ENCODE measurements around the gene UBXN1. TPM values are rescaled to one million over a fixed set of nuclear protein-coding genes. Genes with fewer than 3 reads are reported as not detected.
"Not testable (repeated sequence)": the region's sequence is repeated elsewhere in the genome, so short reads cannot be mapped to it uniquely, and the experiment has no call there.

The UBXN1 gene
- total RNA-seq, 1 donor from 2014 or later = 81.6 TPM

GRCh38 chr11:62665075-62665598 lies 13.7 kb downstream of the UBXN1 start, which contains the start of the genes C11orf98 and CSKMT:
Gene C11orf98 (minus strand): TSS chr11:62665210. CDS start chr11:62665169, 41 bp downstream.
Gene CSKMT (plus strand): TSS chr11:62665312. CDS start chr11:62665880, 568 bp downstream.
- Mint-ChIP-seq H3K36me3 (ENCODE audit: low read depth) (peaks cover 7% of the 10 kb centered on the region), H3K9me3 (ENCODE audit: low read depth) (no peaks in the 10 kb centered on the region), H3K27me3 (ENCODE audit: low read depth) (no peaks in the 10 kb centered on the region), H3K4me3 (ENCODE audit: unreplicated experiment) (peak within 1 kb of the TSS; percentile 94), H3K27ac (ENCODE audit: unreplicated experiment) (peak within 1 kb of the TSS; percentile 93), H3K4me1 (ENCODE audit: low read depth) (peaks cover 31% of the 10 kb centered on the region)
- TF ChIP-seq CTCF (IDR thresholded peaks at IDR 0.05) = no peak
- peak; percentile 98 for DNase-seq (ENCODE audit: low spot score)

- TF ChIP-seq CTCF (IDR thresholded peaks at IDR 0.05) = no peak
- no peak for DNase-seq (ENCODE audit: low spot score)
- H3K4me1 Mint-ChIP-seq (ENCODE audit: low read depth) = peaks cover 26% of the 10 kb centered on the region
- peaks cover 7% of the 10 kb centered on the region for H3K36me3 Mint-ChIP-seq (ENCODE audit: low read depth)
- H3K9me3 Mint-ChIP-seq (ENCODE audit: low read depth) = no peaks in the 10 kb centered on the region
- no peaks in the 10 kb centered on the region for H3K27me3 Mint-ChIP-seq (ENCODE audit: low read depth)
- H3K4me3 Mint-ChIP-seq (ENCODE audit: unreplicated experiment) = peak overlapping the region; percentile 94
- peak overlapping the region; percentile 93 for H3K27ac Mint-ChIP-seq (ENCODE audit: unreplicated experiment)
Observed at GRCh38 chr11:62664405-62665074, 14.3 kb downstream of the UBXN1 start.

GRCh38 chr11:62656796-62657429 lies 22.0 kb downstream of the UBXN1 start:
- no peak for TF ChIP-seq CTCF (IDR thresholded peaks at IDR 0.05)
- Mint-ChIP-seq H3K9me3 (ENCODE audit: low read depth) (no peaks in the 10 kb centered on the region), H3K4me3 (ENCODE audit: unreplicated experiment) (no peak overlapping the region), H3K27me3 (ENCODE audit: low read depth) (no peaks in the 10 kb centered on the region), H3K27ac (ENCODE audit: unreplicated experiment) (no peak overlapping the region), H3K4me1 (ENCODE audit: low read depth) (peaks cover 12% of the 10 kb centered on the region), H3K36me3 (ENCODE audit: low read depth) (no peaks in the 10 kb centered on the region)
- DNase-seq (ENCODE audit: low spot score) = no peak

- peaks cover 16% of the 10 kb centered on the region for H3K4me1 Mint-ChIP-seq (ENCODE audit: low read depth)
- H3K27me3 Mint-ChIP-seq (ENCODE audit: low read depth) = no peaks in the 10 kb centered on the region
- peak overlapping the region; percentile 22 for H3K27ac Mint-ChIP-seq (ENCODE audit: unreplicated experiment)
- H3K36me3 Mint-ChIP-seq (ENCODE audit: low read depth) = peaks cover 3% of the 10 kb centered on the region
- DNase-seq (ENCODE audit: low spot score) = no peak
- no peaks in the 10 kb centered on the region for H3K9me3 Mint-ChIP-seq (ENCODE audit: low read depth)
- H3K4me3 Mint-ChIP-seq (ENCODE audit: unreplicated experiment) = no peak overlapping the region
- TF ChIP-seq CTCF (IDR thresholded peaks at IDR 0.05) = no peak
Observed at GRCh38 chr11:62654297-62654696, 24.6 kb downstream of the UBXN1 start.

- Mint-ChIP-seq H3K4me1 (ENCODE audit: low read depth) (peaks cover 16% of the 10 kb centered on the region), H3K27me3 (ENCODE audit: low read depth) (no peaks in the 10 kb centered on the region), H3K4me3 (ENCODE audit: unreplicated experiment) (peak overlapping the region; percentile 87), H3K36me3 (ENCODE audit: low read depth) (peaks cover 3% of the 10 kb centered on the region), H3K9me3 (ENCODE audit: low read depth) (no peaks in the 10 kb centered on the region), H3K27ac (ENCODE audit: unreplicated experiment) (peak overlapping the region; percentile 92)
- no peak for DNase-seq (ENCODE audit: low spot score)
- no peak for TF ChIP-seq CTCF (IDR thresholded peaks at IDR 0.05)
Observed at GRCh38 chr11:62652161-62653006, 26.5 kb downstream of the UBXN1 start.

- H3K27me3 Mint-ChIP-seq (ENCODE audit: low read depth); H3K4me3 Mint-ChIP-seq (ENCODE audit: unreplicated experiment): not testable (repeated sequence)
- H3K4me1 Mint-ChIP-seq (ENCODE audit: low read depth) = peaks cover 26% of the 10 kb centered on the region
Observed at GRCh38 chr11:62650283-62650682, 28.6 kb downstream of the UBXN1 start.

More at GRCh38 chr11:62650283-62650682, 28.6 kb downstream of the UBXN1 start:
- H3K9me3 Mint-ChIP-seq (ENCODE audit: low read depth); H3K27ac Mint-ChIP-seq (ENCODE audit: unreplicated experiment); H3K36me3 Mint-ChIP-seq (ENCODE audit: low read depth); DNase-seq (ENCODE audit: low spot score): not testable (repeated sequence)

Measured in chondrocyte (in vitro differentiated cells).